GM18867 (cell line): ENCODE data around the gene OAS3.

ENCODE experiments used
- ATAC-seq: cut with Tn5 transposase; IDR thresholded peaks from one replicate; pipeline ENCODE4 v1.9.1; 2021; ENCODE audit warnings: mild to moderate bottlenecking, moderate library complexity; ENCODE audit not compliant: unreplicated experiment

The OAS3 gene

GRCh38 chr12:113006206-113006605, 67.9 kb downstream of the OAS3 start:
- no peak for ATAC-seq

DNA sequence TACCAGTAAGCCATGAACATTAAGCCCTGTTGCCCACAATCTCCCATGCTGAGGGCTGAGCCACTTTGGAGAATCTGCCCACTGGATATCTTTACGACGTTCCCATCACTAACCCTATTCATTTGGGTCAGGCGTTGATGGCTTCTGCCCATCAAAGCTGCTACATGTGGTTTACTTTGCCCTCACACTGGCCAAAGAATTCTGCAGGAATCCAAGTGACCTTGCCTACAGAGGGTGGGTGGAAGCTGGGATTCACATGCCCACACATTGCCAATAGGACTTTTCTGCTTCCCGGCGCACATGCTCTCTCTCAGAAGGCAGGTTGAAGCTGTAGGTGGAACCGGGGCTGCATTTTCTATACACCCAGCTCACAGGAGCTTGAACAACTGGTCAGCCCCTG, 68.4 kb downstream of the OAS3 start:
- ATAC-seq: no peak

- ATAC-seq: no peak
Observed at GRCh38 chr12:113007166-113007565, 68.9 kb downstream of the OAS3 start.

- ATAC-seq: no peak
Observed at GRCh38 chr12:113010701-113011100, 72.4 kb downstream of the OAS3 start.

DNA sequence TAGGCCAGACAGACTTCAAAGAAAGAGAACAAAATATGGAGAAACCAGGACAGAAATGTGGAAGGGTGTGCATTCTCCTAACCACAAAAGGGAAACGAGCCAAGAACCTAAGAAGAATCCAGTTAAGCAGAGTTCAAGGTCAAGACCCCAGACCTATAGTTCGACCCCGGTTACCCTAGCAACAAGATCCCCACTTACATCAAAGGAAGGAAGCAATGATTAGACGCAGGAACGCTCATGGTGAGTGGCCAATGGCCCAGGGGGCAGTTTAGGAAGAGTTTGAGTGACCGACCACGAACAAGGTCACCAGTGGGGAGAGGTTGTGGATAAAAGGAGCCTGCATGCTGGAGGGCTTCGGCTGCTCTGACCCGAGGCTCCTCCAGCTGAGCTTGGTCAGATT, 76.3 kb downstream of the OAS3 start:
- ATAC-seq: no peak

GRCh38 chr12:113016796-113017195, 78.5 kb downstream of the OAS3 start:
- ATAC-seq: no peak

DNA sequence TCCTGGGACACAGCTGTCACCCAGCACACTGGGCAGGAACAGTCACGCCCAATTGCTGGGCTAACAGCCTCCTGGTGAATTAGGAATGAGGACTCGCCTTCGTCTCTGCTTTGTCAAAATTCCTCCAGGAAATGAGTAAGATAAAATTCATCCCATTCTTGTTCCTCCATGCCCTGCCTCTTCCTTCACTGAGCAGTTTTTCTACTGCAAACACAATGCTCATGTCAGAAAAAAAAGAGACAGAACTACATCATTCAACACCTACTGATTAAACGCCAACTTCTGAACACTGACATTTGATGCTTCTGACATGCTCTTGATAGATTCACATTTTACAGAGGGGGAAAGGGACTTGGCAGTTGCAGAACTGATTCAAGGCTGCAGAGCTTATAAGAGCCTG, 80.8 kb downstream of the OAS3 start:
- no peak for ATAC-seq

- ATAC-seq: no peak
Observed at GRCh38 chr12:113021500-113021899, 83.2 kb downstream of the OAS3 start.
